ENCODE measurements around the gene ARHGAP31. TPM values are rescaled to one million over a fixed set of nuclear protein-coding genes. Genes with fewer than 3 reads are reported as not detected.
"Not testable (repeated sequence)": the region's sequence is repeated elsewhere in the genome, so short reads cannot be mapped to it uniquely, and the experiment has no call there.

The ARHGAP31 gene
- polyA plus RNA-seq, 1 donor from 2014 or later = 9.0 TPM

DNA sequence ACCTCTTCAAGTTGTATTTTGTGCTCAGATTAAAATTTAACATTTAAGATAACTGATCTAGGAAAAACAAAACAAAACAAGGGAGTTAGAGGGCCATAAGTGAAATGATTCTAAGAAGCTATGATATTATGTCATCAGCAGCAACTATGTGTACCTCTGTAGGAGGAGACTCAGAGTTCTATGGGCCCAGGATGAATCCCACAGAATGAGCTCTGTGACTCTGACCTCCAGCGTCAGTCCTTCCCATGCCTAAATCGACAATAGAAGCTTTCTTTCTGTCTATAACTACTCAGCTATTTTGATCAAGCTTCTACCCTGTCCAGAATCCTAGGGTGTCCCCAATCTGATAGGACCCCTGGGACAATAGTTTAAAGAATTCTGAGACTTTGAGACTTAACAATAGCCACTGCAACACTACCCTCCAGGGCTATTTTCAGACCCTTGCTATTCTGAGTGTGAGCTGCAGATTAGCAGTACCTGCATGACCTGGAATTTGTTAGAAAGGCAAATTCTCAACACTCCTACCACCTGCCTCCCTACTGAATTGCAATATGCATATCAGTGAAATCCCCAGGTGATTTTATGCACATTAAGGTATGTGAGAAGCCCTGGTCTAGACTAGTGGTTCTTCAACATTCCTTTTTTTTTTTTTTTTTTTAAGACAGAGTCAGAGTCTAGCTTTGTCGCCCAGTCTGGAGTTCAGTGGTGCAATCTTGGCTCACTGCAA, 66.7 kb downstream of the ARHGAP31 start:
- H3K36me3 Mint-ChIP-seq = no peaks in the 10 kb centered on the region
- H3K9me3 Mint-ChIP-seq = no peaks in the 10 kb centered on the region
- H3K27ac Mint-ChIP-seq = no peak overlapping the region
- H3K27me3 Mint-ChIP-seq = no peaks in the 10 kb centered on the region
- no peak overlapping the region for H3K4me3 Mint-ChIP-seq
- H3K4me1 Mint-ChIP-seq = peaks cover 17 to 21% (median 18%) of the 10 kb centered on the region in 3 donors

DNA sequence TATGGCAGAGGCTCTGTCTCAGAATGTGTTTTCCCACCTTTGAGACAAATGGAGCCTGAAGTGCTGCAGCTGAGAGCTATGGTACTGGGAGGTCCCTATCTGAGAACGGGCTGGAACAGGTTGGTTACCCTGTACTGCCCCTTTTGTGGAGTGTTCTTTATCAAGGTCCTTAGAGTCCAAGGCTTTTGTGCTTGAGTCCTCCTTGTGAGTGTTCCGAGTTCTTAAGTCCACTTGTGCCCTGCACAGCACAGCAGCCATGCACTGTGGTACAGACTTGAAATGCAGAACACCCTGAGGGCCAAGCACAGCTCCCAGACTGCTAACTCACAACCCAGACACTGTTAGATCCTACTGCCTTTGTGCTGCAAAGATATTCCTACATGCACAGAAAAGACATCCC, 67.8 kb downstream of the ARHGAP31 start:
- peak overlapping the region in 1 of 3 donors; percentile 39 for H3K27ac Mint-ChIP-seq
- H3K4me3 Mint-ChIP-seq = no peak overlapping the region
- H3K36me3 Mint-ChIP-seq = no peaks in the 10 kb centered on the region
- peaks cover 15 to 19% (median 18%) of the 10 kb centered on the region in 3 donors for H3K4me1 Mint-ChIP-seq
- H3K9me3 Mint-ChIP-seq = no peaks in the 10 kb centered on the region
- no peaks in the 10 kb centered on the region for H3K27me3 Mint-ChIP-seq

DNA sequence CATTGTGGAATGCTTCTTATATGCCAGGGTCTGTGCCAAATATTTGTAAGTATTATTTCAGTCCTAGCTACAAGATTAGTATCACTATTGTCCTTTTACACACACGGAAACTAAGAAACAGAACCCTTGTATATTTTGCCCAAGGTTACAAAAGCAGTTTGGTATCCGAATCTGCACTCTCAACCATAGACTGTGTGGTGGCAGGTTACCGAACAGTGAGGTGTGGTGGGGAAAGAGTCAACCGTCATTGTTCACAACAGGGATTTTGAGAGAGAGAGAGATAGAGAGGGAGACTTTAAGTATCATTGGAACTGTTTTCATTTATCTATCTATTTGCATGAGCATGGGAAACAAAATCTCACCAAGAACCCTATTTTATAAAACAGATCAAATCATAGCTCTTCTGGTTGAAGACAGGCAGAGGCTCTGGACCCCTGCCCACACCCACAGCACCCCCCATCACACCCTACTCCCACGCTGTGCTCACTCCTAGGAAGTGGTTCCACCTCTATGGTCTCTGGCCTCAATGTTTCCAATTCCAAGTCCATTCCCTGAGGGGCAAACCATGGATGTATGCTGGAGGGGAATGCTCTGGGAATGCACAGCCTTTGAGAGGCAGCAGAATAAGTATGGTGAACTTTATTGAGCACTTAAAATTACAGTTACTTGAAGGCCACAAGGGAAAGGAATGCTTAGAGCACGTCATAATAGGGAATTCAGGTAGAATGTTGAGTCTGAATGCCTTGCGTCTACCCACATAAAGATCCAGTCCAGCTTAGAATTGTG, 69.0 kb downstream of the ARHGAP31 start:
- no peaks in the 10 kb centered on the region for H3K27me3 Mint-ChIP-seq
- H3K4me1 Mint-ChIP-seq = peaks cover 9 to 14% (median 14%) of the 10 kb centered on the region in 3 donors
- peak overlapping the region in 1 of 3 donors; percentile 91 for H3K27ac Mint-ChIP-seq
- H3K9me3 Mint-ChIP-seq = no peaks in the 10 kb centered on the region
- no peaks in the 10 kb centered on the region for H3K36me3 Mint-ChIP-seq
- H3K4me3 Mint-ChIP-seq = no peak overlapping the region

- H3K27ac Mint-ChIP-seq = no peak overlapping the region
- no peaks in the 10 kb centered on the region for H3K27me3 Mint-ChIP-seq
- no peaks in the 10 kb centered on the region for H3K9me3 Mint-ChIP-seq
- no peak overlapping the region for H3K4me3 Mint-ChIP-seq
- H3K36me3 Mint-ChIP-seq = peaks cover 7% of the 10 kb centered on the region
- peaks cover 8 to 11% (median 9%) of the 10 kb centered on the region in 3 donors for H3K4me1 Mint-ChIP-seq
Observed at GRCh38 chr3:119364401-119364800, 70.2 kb downstream of the ARHGAP31 start.

GRCh38 chr3:119365418-119365817, 71.2 kb downstream of the ARHGAP31 start:
- no peaks in the 10 kb centered on the region for H3K27me3 Mint-ChIP-seq
- no peaks in the 10 kb centered on the region for H3K9me3 Mint-ChIP-seq
- no peak overlapping the region for H3K4me3 Mint-ChIP-seq
- H3K4me1 Mint-ChIP-seq = peaks cover 0 to 1% (median under 1%) of the 10 kb centered on the region in 3 donors
- no peak overlapping the region for H3K27ac Mint-ChIP-seq
- peaks cover 12% of the 10 kb centered on the region for H3K36me3 Mint-ChIP-seq

DNA sequence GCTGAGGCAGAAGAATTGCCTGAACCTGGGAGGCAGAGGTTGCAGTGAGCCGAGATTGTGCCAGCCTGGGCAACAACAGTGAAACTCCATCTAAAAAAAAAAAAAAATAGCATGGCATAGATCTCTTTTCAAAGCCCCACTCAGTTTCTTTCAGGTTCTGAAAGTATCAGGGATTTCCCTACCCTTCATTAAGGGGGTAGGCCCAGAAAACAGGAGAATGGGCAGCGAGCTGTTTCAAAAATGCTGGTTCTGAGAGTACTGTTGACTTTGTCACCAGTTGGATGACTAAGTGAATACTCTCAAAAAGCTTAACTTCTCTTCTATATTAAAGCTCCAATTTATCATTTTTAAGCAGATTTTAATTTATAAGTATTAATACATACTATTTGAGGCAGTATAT, 72.8 kb downstream of the ARHGAP31 start:
- no peaks in the 10 kb centered on the region for H3K9me3 Mint-ChIP-seq
- H3K27me3 Mint-ChIP-seq = no peaks in the 10 kb centered on the region
- peaks cover 0 to 1% (median 0%) of the 10 kb centered on the region in 3 donors for H3K4me1 Mint-ChIP-seq
- H3K4me3 Mint-ChIP-seq = no peak overlapping the region
- peaks cover 13% of the 10 kb centered on the region for H3K36me3 Mint-ChIP-seq
- H3K27ac Mint-ChIP-seq = no peak overlapping the region

DNA sequence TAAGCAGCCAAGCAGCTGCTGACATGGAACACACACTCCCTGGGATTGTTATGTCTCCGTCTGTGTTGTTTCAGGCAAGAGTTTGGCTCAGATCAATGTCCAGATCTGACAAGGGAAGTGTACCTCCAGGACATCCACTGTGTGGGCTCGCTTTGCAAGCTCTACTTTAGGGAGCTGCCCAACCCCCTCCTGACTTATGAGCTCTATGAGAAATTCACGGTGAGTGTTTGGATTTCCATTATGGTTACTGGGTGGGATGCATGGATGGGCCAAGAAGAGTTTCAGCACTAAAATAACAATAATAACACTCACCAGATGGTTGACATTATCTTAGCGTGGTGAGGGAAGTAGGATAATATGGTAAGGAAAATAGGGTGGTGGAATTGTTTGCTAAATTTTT, 74.1 kb downstream of the ARHGAP31 start:
- Mint-ChIP-seq H3K36me3 (peaks cover 13% of the 10 kb centered on the region), H3K27me3 (no peaks in the 10 kb centered on the region), H3K4me1 (peaks cover 0 to 1% (median 0%) of the 10 kb centered on the region in 3 donors), H3K27ac (peak overlapping the region in 1 of 3 donors; percentile 79), H3K9me3 (no peaks in the 10 kb centered on the region), H3K4me3 (no peak overlapping the region)

DNA sequence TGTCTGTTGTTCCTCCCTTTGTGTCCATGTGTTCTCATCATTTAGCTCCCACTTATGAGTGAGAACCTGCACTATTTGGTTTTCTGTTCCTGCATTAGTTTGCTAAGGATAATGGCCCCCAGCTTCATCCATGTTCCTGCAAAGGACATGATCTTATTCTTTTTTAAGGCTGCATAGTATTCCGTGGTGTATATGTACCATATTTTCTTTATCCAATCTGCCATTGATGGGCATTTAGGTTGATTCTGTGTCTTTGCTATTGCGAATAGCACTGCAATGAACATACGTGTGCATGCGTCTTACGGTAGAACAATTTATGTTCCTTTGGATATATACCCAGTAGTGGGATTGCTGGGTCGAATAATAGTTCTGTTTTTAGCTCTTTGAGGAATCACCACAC, 77.6 kb downstream of the ARHGAP31 start:
- not testable (repeated sequence) for H3K4me1 Mint-ChIP-seq, H3K4me3 Mint-ChIP-seq, H3K27ac Mint-ChIP-seq, H3K9me3 Mint-ChIP-seq, H3K27me3 Mint-ChIP-seq
- peaks cover 18% of the 10 kb centered on the region for H3K36me3 Mint-ChIP-seq

- Mint-ChIP-seq H3K4me3 (no peak overlapping the region), H3K36me3 (peaks cover 12% of the 10 kb centered on the region), H3K27ac (no peak overlapping the region), H3K9me3 (no peaks in the 10 kb centered on the region), H3K27me3 (no peaks in the 10 kb centered on the region), H3K4me1 (peaks cover 0 to 15% (median 9%) of the 10 kb centered on the region in 3 donors)
Observed at GRCh38 chr3:119375106-119375505, 80.9 kb downstream of the ARHGAP31 start.

DNA sequence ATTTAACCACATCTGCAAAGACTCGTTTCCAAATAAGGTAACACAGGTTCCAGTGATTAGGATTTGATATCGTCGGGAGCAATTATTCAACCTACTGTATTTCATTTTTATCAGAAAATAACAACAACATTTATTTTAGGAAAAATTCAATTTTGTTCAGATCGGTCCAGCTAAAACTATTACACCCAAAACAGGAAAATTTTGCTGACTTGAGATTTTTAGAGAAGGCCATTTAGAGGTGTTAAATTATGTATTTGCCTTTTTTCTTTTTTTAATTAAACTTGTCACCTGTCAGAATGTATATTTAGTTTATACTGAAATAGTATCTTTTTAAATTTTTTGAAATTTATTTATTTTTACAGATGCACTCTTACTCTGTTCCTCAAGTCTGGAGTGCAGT, 81.3 kb downstream of the ARHGAP31 start:
- no peaks in the 10 kb centered on the region for H3K9me3 Mint-ChIP-seq
- no peak overlapping the region for H3K4me3 Mint-ChIP-seq
- no peak overlapping the region for H3K27ac Mint-ChIP-seq
- peaks cover 0 to 15% (median 9%) of the 10 kb centered on the region in 3 donors for H3K4me1 Mint-ChIP-seq
- no peaks in the 10 kb centered on the region for H3K27me3 Mint-ChIP-seq
- H3K36me3 Mint-ChIP-seq = peaks cover 10% of the 10 kb centered on the region

- Mint-ChIP-seq H3K36me3 (peaks cover 10% of the 10 kb centered on the region), H3K4me3 (no peak overlapping the region), H3K27me3 (no peaks in the 10 kb centered on the region), H3K27ac (peak overlapping the region in 1 of 3 donors; percentile 71), H3K4me1 (peaks cover 0 to 15% (median 9%) of the 10 kb centered on the region in 3 donors), H3K9me3 (no peaks in the 10 kb centered on the region)
Observed at GRCh38 chr3:119376758-119377157, 82.6 kb downstream of the ARHGAP31 start.

- Mint-ChIP-seq H3K4me1 (peaks cover 0 to 15% (median 9%) of the 10 kb centered on the region in 3 donors), H3K27ac (peak overlapping the region in 1 of 3 donors; percentile 59), H3K36me3 (peaks cover 15% of the 10 kb centered on the region), H3K9me3 (no peaks in the 10 kb centered on the region), H3K4me3 (peak overlapping the region in 1 of 4 donors; percentile 41), H3K27me3 (no peaks in the 10 kb centered on the region)
Observed at GRCh38 chr3:119378259-119378803, 84.1 kb downstream of the ARHGAP31 start.

GRCh38 chr3:119380697-119381096, 86.5 kb downstream of the ARHGAP31 start:
- peaks cover 0 to 11% (median 9%) of the 10 kb centered on the region in 3 donors for H3K4me1 Mint-ChIP-seq
- no peaks in the 10 kb centered on the region for H3K27me3 Mint-ChIP-seq
- no peaks in the 10 kb centered on the region for H3K9me3 Mint-ChIP-seq
- peaks cover 12% of the 10 kb centered on the region for H3K36me3 Mint-ChIP-seq
- no peak overlapping the region for H3K27ac Mint-ChIP-seq
- no peak overlapping the region for H3K4me3 Mint-ChIP-seq

DNA sequence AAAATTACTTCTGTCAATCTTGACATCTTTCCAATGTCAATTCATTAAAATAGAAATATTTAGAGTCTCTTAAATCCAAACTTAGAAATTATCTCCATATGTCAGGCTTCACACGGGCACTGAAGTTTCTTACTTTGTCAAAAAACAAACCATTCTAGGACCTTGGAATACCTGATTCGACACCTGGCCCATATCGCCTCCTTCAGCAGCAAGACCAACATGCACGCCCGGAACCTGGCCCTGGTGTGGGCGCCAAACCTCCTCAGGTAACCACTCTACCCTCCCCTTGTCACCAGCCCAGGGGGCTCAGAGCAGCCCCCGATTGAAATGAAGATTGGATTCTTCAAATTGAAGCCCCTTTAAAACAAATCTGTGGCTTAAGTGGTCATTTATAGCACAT, 88.0 kb downstream of the ARHGAP31 start:
- Mint-ChIP-seq H3K9me3 (no peaks in the 10 kb centered on the region), H3K4me3 (no peak overlapping the region), H3K4me1 (peaks cover 0 to 8% (median 7%) of the 10 kb centered on the region in 3 donors), H3K36me3 (peaks cover 12% of the 10 kb centered on the region), H3K27ac (no peak overlapping the region), H3K27me3 (no peaks in the 10 kb centered on the region)

- Mint-ChIP-seq H3K4me1 (no peaks in the 10 kb centered on the region), H3K27ac (peak overlapping the region in 1 of 3 donors; percentile 83), H3K9me3 (no peaks in the 10 kb centered on the region), H3K4me3 (no peak overlapping the region), H3K27me3 (no peaks in the 10 kb centered on the region), H3K36me3 (peaks cover 7% of the 10 kb centered on the region)
Observed at GRCh38 chr3:119388577-119388976, 94.4 kb downstream of the ARHGAP31 start.

Data from IgD-negative memory B cell (primary cell).